NCI-H2107 treated with DMSO at 0.1 percent for 48 hours (cell line): Measurements from ENCODE around the gene ITGA7.
"Not testable (repeated sequence)": the region's sequence is repeated elsewhere in the genome, so short reads cannot be mapped to it uniquely, and the experiment has no call there.

Experiments used
- DNase-seq: peaks from one replicate; lab custom pipeline; 2025; ENCODE audit not compliant: unreplicated experiment; lab: John Stamatoyannopoulos, UW

ITGA7 gene

DNA sequence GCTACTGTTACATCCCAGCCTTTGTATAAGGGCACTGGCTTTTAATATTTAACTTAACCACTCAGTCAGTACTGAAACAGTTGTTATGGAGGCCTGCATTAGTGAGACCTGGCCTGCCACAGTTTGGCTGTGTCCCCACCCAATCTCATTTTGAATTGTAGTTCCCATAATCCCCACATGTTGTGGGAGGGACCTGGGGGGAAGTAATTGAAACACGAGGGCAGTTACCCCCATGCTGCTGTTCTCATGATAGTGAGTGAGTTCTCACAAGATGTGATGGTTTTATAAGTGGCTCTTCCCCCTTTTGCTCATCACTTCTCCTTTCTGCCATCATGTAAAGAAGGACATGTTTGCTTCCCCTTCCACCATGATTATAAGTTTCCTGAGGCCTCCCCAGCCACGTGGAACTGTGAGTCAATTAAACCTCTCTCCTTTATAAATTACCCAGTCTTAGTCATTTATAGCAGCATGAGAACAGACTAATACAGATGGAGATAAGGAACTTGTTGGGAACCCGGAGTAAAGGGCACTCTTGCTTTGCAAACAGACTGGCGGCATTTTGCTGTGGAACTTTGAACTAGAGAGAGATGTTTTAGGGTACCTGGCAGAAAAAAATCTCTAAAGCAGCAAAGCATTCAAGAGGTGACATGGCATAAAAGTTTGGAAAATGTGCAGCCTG, 56.9 kb downstream of the ITGA7 start:
- not testable (repeated sequence) for DNase-seq

DNA sequence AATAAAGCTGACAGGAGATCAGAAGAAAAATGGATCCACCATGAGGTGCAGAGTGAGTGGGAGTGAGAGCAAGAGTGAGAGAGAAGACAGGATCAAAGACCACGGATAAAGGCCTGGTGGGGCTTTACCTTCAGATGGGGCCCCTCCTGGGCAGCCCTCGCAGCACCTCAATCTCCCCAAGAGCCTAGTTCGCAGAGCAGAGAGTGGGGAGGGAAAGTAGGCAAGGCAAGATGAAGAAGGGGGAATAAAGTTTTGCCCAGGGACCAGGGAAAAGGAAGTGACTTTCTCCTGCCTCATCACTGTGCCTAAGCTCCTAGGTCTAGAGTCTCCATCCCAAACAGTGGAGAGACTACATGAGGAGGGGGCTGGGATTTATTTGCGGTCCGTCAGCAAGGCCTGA, 60.7 kb downstream of the ITGA7 start:
- DNase-seq = no peak

DNA sequence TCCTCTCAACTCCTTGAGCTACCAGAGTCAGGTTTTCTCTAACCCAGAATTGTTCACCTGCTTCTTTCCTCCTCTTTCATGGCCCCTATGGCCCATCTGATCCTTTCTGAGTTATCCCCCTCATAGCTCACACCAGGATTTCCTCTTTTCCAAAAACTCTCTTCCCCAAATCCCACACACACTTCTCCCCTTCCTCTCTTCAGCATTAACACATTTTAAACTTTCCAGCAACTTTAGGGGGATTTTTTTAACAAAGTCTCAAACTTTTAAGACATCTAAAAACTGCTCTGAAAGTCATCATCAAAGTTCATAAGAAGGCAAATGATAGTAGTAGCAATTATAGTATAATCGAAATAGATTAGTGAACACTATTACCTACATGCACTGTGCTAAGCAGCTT, 63.1 kb downstream of the ITGA7 start:
- no peak for DNase-seq

DNA sequence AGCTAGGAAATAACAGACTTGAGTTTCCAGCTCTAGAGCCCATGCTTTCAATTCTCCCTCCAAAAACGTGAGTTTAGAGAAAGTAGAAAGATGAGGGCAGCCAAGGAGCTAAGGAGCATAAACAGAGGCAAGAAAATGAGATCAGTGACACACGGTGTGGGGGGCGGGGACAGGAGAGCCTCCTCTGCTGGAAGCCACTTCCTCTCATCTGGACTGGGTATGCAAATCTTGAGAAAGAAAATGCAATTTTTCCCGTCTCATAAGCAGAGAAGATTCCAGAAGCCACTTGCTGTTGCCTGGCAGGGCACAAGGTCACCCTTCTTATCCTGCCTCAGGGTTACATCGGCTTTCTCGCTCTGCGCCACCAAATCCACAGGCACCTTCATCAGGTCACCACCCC, 65.0 kb downstream of the ITGA7 start:
- no peak for DNase-seq

DNA sequence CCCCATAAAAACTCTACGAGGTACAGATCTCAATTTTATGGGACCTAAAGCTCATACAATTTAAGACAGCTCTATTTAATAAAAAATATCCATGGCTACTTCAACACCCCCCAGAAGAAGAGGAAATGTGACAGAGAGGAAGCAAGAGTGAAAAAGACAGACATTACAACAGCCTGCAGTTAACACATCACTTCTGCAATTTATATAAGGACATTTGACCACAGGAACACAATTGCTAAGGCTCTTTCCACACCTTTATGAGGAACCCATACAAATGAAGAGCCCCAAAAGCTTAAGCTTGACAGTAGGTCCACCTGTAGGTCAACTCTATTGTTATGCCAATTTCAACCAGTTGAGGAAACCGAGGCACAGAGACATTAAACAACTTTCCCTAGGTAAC, 65.4 kb downstream of the ITGA7 start:
- DNase-seq = no peak

DNA sequence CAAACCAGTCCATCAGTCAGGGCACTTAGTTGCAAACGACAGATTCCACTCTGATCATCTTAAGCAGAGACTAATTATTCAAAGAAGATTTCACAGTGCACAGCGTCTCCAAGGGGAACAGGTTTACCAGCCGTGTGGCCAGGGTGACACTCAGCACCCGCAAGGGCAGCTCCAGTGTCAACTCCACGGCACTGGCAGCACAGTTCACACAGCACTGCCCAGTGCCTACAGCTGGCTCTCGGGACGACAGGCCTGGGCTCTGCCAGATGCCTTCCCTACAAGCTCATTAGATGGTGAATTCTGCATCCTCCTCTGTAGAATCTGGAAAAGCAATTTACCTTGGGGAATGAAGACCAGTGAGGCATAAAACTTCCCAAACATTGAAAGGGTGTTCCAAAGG, 66.1 kb downstream of the ITGA7 start:
- no peak for DNase-seq

DNA sequence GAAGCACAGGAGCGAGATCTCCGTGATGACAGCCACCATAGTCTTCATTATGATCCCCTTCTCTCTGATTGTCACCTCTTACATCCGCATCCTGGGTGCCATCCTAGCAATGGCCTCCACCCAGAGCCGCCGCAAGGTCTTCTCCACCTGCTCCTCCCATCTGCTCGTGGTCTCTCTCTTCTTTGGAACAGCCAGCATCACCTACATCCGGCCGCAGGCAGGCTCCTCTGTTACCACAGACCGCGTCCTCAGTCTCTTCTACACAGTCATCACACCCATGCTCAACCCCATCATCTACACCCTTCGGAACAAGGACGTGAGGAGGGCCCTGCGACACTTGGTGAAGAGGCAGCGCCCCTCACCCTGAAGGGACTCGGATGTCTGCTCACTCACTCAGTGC, 70.2 kb downstream of the ITGA7 start:
- DNase-seq = no peak

DNA sequence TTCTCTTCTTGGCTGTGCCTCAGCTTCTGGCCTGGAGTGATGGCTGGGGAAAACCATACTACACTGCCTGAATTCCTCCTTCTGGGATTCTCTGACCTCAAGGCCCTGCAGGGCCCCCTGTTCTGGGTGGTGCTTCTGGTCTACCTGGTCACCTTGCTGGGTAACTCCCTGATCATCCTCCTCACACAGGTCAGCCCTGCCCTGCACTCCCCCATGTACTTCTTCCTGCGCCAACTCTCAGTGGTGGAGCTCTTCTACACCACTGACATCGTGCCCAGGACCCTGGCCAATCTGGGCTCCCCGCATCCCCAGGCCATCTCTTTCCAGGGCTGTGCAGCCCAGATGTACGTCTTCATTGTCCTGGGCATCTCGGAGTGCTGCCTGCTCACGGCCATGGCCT, 70.9 kb downstream of the ITGA7 start, which contains the start of gene OR10P1:
Gene OR10P1 (plus strand): TSS at position 40 of the 400 bp plus-strand sequence. CDS start 0 bp downstream, at position 40.
- no peak for DNase-seq

DNA sequence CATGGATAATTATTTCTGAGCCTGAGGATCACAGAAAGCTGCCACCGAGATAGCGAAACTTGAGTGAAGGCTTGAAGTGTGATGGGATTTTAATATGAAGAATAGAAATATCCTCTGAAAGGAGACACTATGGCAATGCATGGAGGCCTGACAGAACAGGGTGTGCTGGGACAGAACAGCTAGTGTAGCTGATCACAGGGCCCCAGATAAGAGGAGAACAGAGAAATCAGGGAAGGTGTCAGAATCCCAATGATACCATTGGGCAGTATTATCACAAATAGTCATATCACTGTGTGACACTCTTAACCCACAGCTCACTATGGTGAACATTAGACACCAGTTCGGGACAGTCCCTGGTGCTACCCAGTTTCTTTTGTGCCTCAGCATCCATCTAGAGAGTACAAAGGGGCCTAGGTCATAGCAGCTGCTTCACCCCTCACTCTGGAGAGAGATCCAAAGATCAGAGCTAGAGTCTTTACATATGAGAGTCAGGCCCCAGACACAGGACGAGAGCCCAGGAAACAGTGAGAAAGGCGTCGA, 71.5 kb downstream of the ITGA7 start:
- DNase-seq = no peak
